Breast epithelium (tissue), 3 donors: ENCODE measurements around the gene ATP9A.
"Not testable (repeated sequence)": the region's sequence is repeated elsewhere in the genome, so short reads cannot be mapped to it uniquely, and the experiment has no call there.

ENCODE experiments used
- POLR2A ChIP-seq: fragments of 450-650 bp; IDR thresholded peaks from one replicate; pipeline ENCODE4 v1.6.1; 2016; ENCODE audit warnings: antibody characterized with exemption, mild to moderate bottlenecking, moderate library complexity
- TF ChIP-seq, protein P1 (sequence below), 3 donors: fragments of 450-650 bp; IDR thresholded peaks; one replicate each; pipeline ENCODE4 v1.5.1; 2016 to 2017; ENCODE audit warnings: antibody characterized with exemption in 3 of 3, mild to moderate bottlenecking in 3 of 3, moderate library complexity in 3 of 3

DNA sequence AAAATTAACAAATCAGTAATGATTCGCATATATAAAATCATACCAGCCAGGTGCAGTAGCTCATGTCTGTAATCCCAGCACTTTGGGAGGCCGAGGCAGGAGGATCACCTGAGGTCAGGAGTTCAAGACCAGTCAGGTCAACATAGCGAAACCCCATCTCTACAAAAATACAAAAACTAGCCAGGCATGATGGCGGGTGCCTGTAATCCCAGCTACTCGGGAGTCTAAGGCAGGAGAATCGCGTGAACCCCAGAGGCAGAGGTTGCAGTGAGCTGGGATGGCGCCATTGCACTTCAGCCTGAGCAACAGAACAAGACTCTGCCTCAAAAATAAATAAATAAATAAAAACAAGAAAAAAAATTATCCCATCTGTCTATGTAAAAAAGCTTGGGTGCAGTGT is 124.4 kb downstream of the ATP9A start:
- TF ChIP-seq, protein P1, sequence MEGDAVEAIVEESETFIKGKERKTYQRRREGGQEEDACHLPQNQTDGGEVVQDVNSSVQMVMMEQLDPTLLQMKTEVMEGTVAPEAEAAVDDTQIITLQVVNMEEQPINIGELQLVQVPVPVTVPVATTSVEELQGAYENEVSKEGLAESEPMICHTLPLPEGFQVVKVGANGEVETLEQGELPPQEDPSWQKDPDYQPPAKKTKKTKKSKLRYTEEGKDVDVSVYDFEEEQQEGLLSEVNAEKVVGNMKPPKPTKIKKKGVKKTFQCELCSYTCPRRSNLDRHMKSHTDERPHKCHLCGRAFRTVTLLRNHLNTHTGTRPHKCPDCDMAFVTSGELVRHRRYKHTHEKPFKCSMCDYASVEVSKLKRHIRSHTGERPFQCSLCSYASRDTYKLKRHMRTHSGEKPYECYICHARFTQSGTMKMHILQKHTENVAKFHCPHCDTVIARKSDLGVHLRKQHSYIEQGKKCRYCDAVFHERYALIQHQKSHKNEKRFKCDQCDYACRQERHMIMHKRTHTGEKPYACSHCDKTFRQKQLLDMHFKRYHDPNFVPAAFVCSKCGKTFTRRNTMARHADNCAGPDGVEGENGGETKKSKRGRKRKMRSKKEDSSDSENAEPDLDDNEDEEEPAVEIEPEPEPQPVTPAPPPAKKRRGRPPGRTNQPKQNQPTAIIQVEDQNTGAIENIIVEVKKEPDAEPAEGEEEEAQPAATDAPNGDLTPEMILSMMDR (IDR thresholded peaks at IDR 0.05): not testable (repeated sequence)
- not testable (repeated sequence) for TF ChIP-seq POLR2A
